Trophoblast cell (in vitro differentiated cells and primary cell): ENCODE data around the gene CCDC180.
A peak's percentile ranks its signal among the peaks of the same experiment; 100 is the strongest.

Experiments
- DNase-seq, 2 donors: peaks; one replicate each; pipeline ENCODE4 v3.0.0-alpha.2; 2016
- H2AFZ ChIP-seq: 2 replicates; pipeline ENCODE4 v1.6.1; 2013; ENCODE audit warnings: low read length, moderate library complexity, mild to moderate bottlenecking; ENCODE audit not compliant: insufficient read depth, poor library complexity
- H2AK5ac ChIP-seq: 2 replicates; pipeline ENCODE4 v1.6.1; 2013; ENCODE audit warnings: mild to moderate bottlenecking, low read length
- H2BK120ac ChIP-seq: 2 replicates; pipeline ENCODE4 v1.6.1; 2013; ENCODE audit warnings: low read length, mild to moderate bottlenecking, moderate library complexity; ENCODE audit not compliant: insufficient read depth, poor library complexity
- H2BK12ac ChIP-seq: 2 replicates; pipeline ENCODE4 v1.6.1; 2013; ENCODE audit warnings: mild to moderate bottlenecking, low read length, moderate library complexity
- H2BK5ac ChIP-seq: 2 replicates; pipeline ENCODE4 v1.6.1; 2013; ENCODE audit warnings: low read length, low read depth, moderate library complexity, mild to moderate bottlenecking; ENCODE audit not compliant: poor library complexity
- H3K14ac ChIP-seq: 2 replicates; pipeline ENCODE4 v1.6.1; 2013; ENCODE audit warnings: mild to moderate bottlenecking, low read length
- H3K18ac ChIP-seq: 2 replicates; pipeline ENCODE4 v1.6.1; 2013; ENCODE audit warnings: mild to moderate bottlenecking, low read length
- H3K23ac ChIP-seq: 2 replicates; pipeline ENCODE4 v1.6.1; 2013; ENCODE audit warnings: low read length
- H3K27ac ChIP-seq: 2 replicates; pipeline ENCODE4 v1.5.1; 2013; ENCODE audit warnings: low read depth, mild to moderate bottlenecking, inconsistent platforms, low read length, moderate library complexity
- H3K27me3 ChIP-seq: 2 replicates; pipeline ENCODE4 v1.6.1; 2013; ENCODE audit warnings: inconsistent platforms, mild to moderate bottlenecking, low read length, moderate library complexity; ENCODE audit not compliant: insufficient read depth
- H3K36me3 ChIP-seq, 2 experiments: 1 replicate in 1 of 2; 2 replicates in 1 of 2; pipeline ENCODE4 v1.6.1; 2013; ENCODE audit warnings: low read length in 2 of 2, mild to moderate bottlenecking in 2 of 2, moderate library complexity in 1 of 2; ENCODE audit not compliant: insufficient read depth in 2 of 2, control insufficient read depth in 1 of 2
- H3K4ac ChIP-seq: 2 replicates; pipeline ENCODE4 v1.6.1; 2013; ENCODE audit warnings: low read depth, mild to moderate bottlenecking, low read length, moderate library complexity
- H3K4me1 ChIP-seq, 2 experiments: 1 replicate in 1 of 2; 2 replicates in 1 of 2; pipeline ENCODE4 v1.6.1; 2013; ENCODE audit warnings: low read length in 2 of 2, mild to moderate bottlenecking in 2 of 2, moderate library complexity in 1 of 2; ENCODE audit not compliant: insufficient read depth in 2 of 2, control insufficient read depth in 1 of 2
- H3K4me2 ChIP-seq: 2 replicates; pipeline ENCODE4 v1.6.1; 2013; ENCODE audit warnings: inconsistent platforms, mild to moderate bottlenecking, low read length, moderate library complexity
- H3K4me3 ChIP-seq: 2 replicates; pipeline ENCODE4 v1.5.1; 2013; ENCODE audit warnings: mild to moderate bottlenecking, low read depth, low read length, inconsistent platforms
- H3K79me1 ChIP-seq: one replicate; pipeline ENCODE4 v1.6.1; 2013; ENCODE audit warnings: low read length
- H3K79me2 ChIP-seq: 2 replicates; pipeline ENCODE4 v1.6.1; 2013; ENCODE audit warnings: low read length, mild to moderate bottlenecking; ENCODE audit not compliant: control insufficient read depth, insufficient read depth, poor library complexity
- H3K9ac ChIP-seq: 2 replicates; pipeline ENCODE4 v1.6.1; 2013; ENCODE audit warnings: mild to moderate bottlenecking, low read length
- H3K9me3 ChIP-seq: 2 replicates; pipeline ENCODE4 v1.6.1; 2013; ENCODE audit warnings: low read depth, mild to moderate bottlenecking, control low read depth, inconsistent platforms, low read length; ENCODE audit not compliant: insufficient read depth
- H4K12ac ChIP-seq: 2 replicates; pipeline ENCODE4 v1.6.1; 2013; ENCODE audit warnings: low read depth, mild to moderate bottlenecking, low read length, moderate library complexity
- H4K8ac ChIP-seq: 2 replicates; pipeline ENCODE4 v1.6.1; 2013; ENCODE audit warnings: low read depth, mild to moderate bottlenecking, low read length, moderate library complexity
- H4K91ac ChIP-seq: one replicate; pipeline ENCODE4 v1.6.1; 2013; ENCODE audit warnings: low read depth, mild to moderate bottlenecking, low read length, moderate library complexity
- WGBS: extraction: QIAGEN DNeasy Blood & Tissue Kit; methylation state at CpG from one replicate; pipeline ENCODE4 v1.1.7; 2013; ENCODE audit warnings: missing lambda C conversion rate; ENCODE audit not compliant: insufficient read length, insufficient coverage; ENCODE audit errors: extremely low coverage; 5-methylcytosine and 5-hydroxymethylcytosine counted together

CCDC180 gene

DNA sequence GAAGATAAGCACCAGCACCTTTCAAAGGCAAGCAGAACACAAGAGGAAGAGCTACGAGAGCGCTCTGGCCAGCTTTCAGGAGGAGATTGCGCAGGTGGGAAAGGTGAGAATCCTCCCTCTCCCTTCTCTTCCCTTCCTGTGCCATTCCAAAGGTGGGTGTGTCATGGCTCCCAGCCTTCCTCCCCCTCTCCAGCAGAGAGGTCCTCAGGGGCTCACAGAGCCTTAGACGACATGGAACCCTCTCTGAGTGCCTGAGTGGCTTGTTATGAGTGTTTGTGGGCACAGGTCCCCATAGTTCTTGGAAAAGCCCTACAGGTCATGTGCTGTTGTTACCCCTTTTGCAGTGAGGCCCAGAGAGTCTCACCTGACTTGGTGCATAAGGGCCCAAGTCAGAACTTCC is 5.8 kb downstream of the CCDC180 start:
- no peak overlapping the region for H4K12ac ChIP-seq
- H2BK120ac ChIP-seq, result no peak overlapping the region
- no peak overlapping the region for H3K4ac ChIP-seq
- H3K27ac ChIP-seq, result no peak overlapping the region
- peaks cover 0 to 4% of the 10 kb centered on the region in 2 experiments for H3K36me3 ChIP-seq
- H3K4me1 ChIP-seq, result peaks cover 3% of the 10 kb centered on the region in 2 experiments
- no peak overlapping the region for H3K4me2 ChIP-seq
- peaks cover 3% of the 10 kb centered on the region for H3K79me1 ChIP-seq
- H2AFZ ChIP-seq, result no peak overlapping the region
- H3K23ac ChIP-seq, result no peak overlapping the region
- H3K9me3 ChIP-seq, result no peaks in the 10 kb centered on the region
- H2BK12ac ChIP-seq, result no peak overlapping the region
- no peak overlapping the region for H3K4me3 ChIP-seq
- WGBS, result no CpG with 5 or more reads among the region's 4 CpGs
- no peak overlapping the region for H4K91ac ChIP-seq
- no peaks in the 10 kb centered on the region for H3K79me2 ChIP-seq
- H2BK5ac ChIP-seq, result no peak overlapping the region
- H3K14ac ChIP-seq, result no peak overlapping the region
- H3K18ac ChIP-seq, result no peak overlapping the region
- H2AK5ac ChIP-seq, result no peak overlapping the region
- H4K8ac ChIP-seq, result no peak overlapping the region
- H3K27me3 ChIP-seq, result no peaks in the 10 kb centered on the region
- no peak overlapping the region for H3K9ac ChIP-seq
- DNase-seq, result no peak

GRCh38 chr9:97313746-97314145 is 6.3 kb downstream of the CCDC180 start:
- Histone ChIP-seq H3K14ac (no peak overlapping the region), H2BK12ac (no peak overlapping the region), H2BK5ac (no peak overlapping the region), H2BK120ac (no peak overlapping the region), H3K9me3 (no peaks in the 10 kb centered on the region), H4K12ac (no peak overlapping the region), H3K27ac (no peak overlapping the region), H3K79me1 (peaks cover 3% of the 10 kb centered on the region), H3K23ac (no peak overlapping the region), H3K27me3 (no peaks in the 10 kb centered on the region), H4K8ac (no peak overlapping the region), H3K4ac (no peak overlapping the region), H3K4me3 (no peak overlapping the region), H2AFZ (no peak overlapping the region), H2AK5ac (no peak overlapping the region), H4K91ac (no peak overlapping the region), H3K4me2 (no peak overlapping the region), H3K36me3 (peaks cover 0 to 4% of the 10 kb centered on the region in 2 experiments), H3K18ac (no peak overlapping the region), H3K4me1 (peaks cover 3% of the 10 kb centered on the region in 2 experiments), H3K9ac (no peak overlapping the region), H3K79me2 (no peaks in the 10 kb centered on the region)
- no CpG with 5 or more reads among the region's 5 CpGs for WGBS
- no peak for DNase-seq

DNA sequence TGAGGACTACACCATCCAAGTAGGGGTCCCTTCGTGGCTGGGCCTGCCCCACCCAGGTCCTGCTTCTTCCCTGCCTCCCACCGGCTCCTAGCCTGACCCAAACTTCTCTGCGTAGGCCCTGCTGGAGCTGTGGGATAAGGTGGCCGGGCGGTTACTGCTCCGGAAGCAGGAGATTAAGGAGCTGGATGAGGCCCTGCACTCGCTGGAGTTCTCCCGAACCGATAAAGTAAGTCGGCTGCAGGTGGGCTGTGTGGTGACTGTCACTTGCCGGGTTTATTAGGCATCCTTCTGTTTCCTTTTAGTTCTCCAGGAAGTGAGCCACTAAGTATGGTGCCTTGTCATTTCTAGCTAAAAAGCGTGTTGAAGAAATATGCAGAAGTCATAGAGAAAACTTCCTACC is 7.0 kb downstream of the CCDC180 start:
- no peak overlapping the region for H2BK120ac ChIP-seq
- H4K91ac ChIP-seq, result no peak overlapping the region
- H2BK5ac ChIP-seq, result no peak overlapping the region
- no peak overlapping the region for H2AK5ac ChIP-seq
- no peaks in the 10 kb centered on the region for H3K9me3 ChIP-seq
- no peak overlapping the region for H3K4ac ChIP-seq
- no peak overlapping the region for H4K8ac ChIP-seq
- H3K4me2 ChIP-seq, result no peak overlapping the region
- H3K4me1 ChIP-seq, result peaks cover 3% of the 10 kb centered on the region in 2 experiments
- no peak overlapping the region for H3K23ac ChIP-seq
- no peak overlapping the region for H3K27ac ChIP-seq
- no peak overlapping the region for H3K14ac ChIP-seq
- H3K36me3 ChIP-seq, result peaks cover 0 to 4% of the 10 kb centered on the region in 2 experiments
- no peak overlapping the region for H4K12ac ChIP-seq
- no peak overlapping the region for H2AFZ ChIP-seq
- no peak overlapping the region for H3K18ac ChIP-seq
- H2BK12ac ChIP-seq, result no peak overlapping the region
- no peak overlapping the region for H3K4me3 ChIP-seq
- DNase-seq, result no peak
- H3K79me2 ChIP-seq, result no peaks in the 10 kb centered on the region
- no peak overlapping the region for H3K9ac ChIP-seq
- no CpG with 5 or more reads among the region's 12 CpGs for WGBS
- H3K27me3 ChIP-seq, result no peaks in the 10 kb centered on the region
- H3K79me1 ChIP-seq, result peaks cover 3% of the 10 kb centered on the region

GRCh38 chr9:97315550-97315949 is 8.1 kb downstream of the CCDC180 start:
- Histone ChIP-seq H3K79me2 (no peaks in the 10 kb centered on the region), H4K8ac (no peak overlapping the region), H3K27me3 (no peaks in the 10 kb centered on the region), H3K4me2 (no peak overlapping the region), H3K4me3 (no peak overlapping the region), H4K91ac (no peak overlapping the region), H3K23ac (no peak overlapping the region), H4K12ac (no peak overlapping the region), H2BK120ac (no peak overlapping the region), H3K9me3 (no peaks in the 10 kb centered on the region), H3K9ac (no peak overlapping the region), H2AK5ac (no peak overlapping the region), H3K4me1 (peaks cover 0 to 2% of the 10 kb centered on the region in 2 experiments), H3K79me1 (no peaks in the 10 kb centered on the region), H2BK12ac (no peak overlapping the region), H2BK5ac (no peak overlapping the region), H3K18ac (no peak overlapping the region), H3K14ac (no peak overlapping the region), H3K27ac (no peak overlapping the region), H2AFZ (no peak overlapping the region), H3K36me3 (peaks cover 0 to 4% of the 10 kb centered on the region in 2 experiments), H3K4ac (no peak overlapping the region)
- peak in 1 of 2 donors; percentile 15 for DNase-seq
- no CpG with 5 or more reads among the region's 4 CpGs for WGBS
